GM23338 (cell line): ENCODE measurements around the gene UBXN10. TPM values are rescaled to one million over a fixed set of nuclear protein-coding genes. Genes with fewer than 3 reads are reported as not detected.

Source experiments
- ATAC-seq: fragments of 200-7000 bp; cut with Tn5 transposase; 3 replicates; pipeline ENCODE4 v1.9.1; 2020
- DNase-seq: peaks from one replicate; pipeline ENCODE4 v3.0.0-alpha.2; 2015; ENCODE audit warnings: low spot score
- H2AFZ ChIP-seq: fragments of 200-600 bp; sonication (generic); 2 replicates; pipeline ENCODE4 v1.8.0; 2016; ENCODE audit warnings: antibody characterized with exemption, mild to moderate bottlenecking, moderate library complexity
- H3F3A ChIP-seq: fragments of 200-600 bp; sonication (generic); replicated peaks from 2 replicates; pipeline ENCODE4 v1.8.0; 2017; ENCODE audit warnings: antibody characterized with exemption, mixed run types, low read depth
- H3K27ac ChIP-seq: fragments of 200-600 bp; sonication (generic); 2 replicates; pipeline ENCODE4 v1.6.1; 2016; ENCODE audit warnings: low read depth
- H3K27me3 ChIP-seq: fragments of 200-600 bp; sonication (generic); 2 replicates; pipeline ENCODE4 v1.8.0; 2016; ENCODE audit warnings: mild to moderate bottlenecking, mixed run types, moderate library complexity; ENCODE audit not compliant: insufficient read depth
- H3K36me3 ChIP-seq: fragments of 200-600 bp; sonication (generic); 2 replicates; pipeline ENCODE4 v1.8.0; 2016; ENCODE audit warnings: mild to moderate bottlenecking; ENCODE audit not compliant: insufficient read depth
- H3K4me1 ChIP-seq: fragments of 200-600 bp; sonication (generic); 2 replicates; pipeline ENCODE4 v1.8.0; 2016; ENCODE audit warnings: mild to moderate bottlenecking, moderate library complexity; ENCODE audit not compliant: insufficient read depth
- H3K4me2 ChIP-seq: fragments of 200-600 bp; sonication (generic); 2 replicates; pipeline ENCODE4 v1.7.1; 2017; ENCODE audit warnings: mixed run types
- H3K4me3 ChIP-seq: fragments of 200-600 bp; sonication (generic); 2 replicates; pipeline ENCODE4 v1.6.1; 2016; ENCODE audit warnings: mixed run types
- H3K79me2 ChIP-seq: fragments of 200-600 bp; sonication (generic); replicated peaks from 2 replicates; pipeline ENCODE4 v1.8.0; 2017; ENCODE audit warnings: mild to moderate bottlenecking; ENCODE audit not compliant: insufficient read depth
- H3K9me2 ChIP-seq: fragments of 200-600 bp; sonication (generic); 2 replicates; pipeline ENCODE4 v1.8.0; 2017; ENCODE audit not compliant: insufficient read depth
- H4K20me1 ChIP-seq: fragments of 200-600 bp; sonication (generic); replicated peaks from 2 replicates; pipeline ENCODE4 v1.8.0; 2017; ENCODE audit warnings: mild to moderate bottlenecking; ENCODE audit not compliant: insufficient read depth
- H3K27ac Mint-ChIP-seq: 2 replicates; pipeline ENCODE4 v1.8.0; 2020; ENCODE audit warnings: inconsistent platforms, mild to moderate bottlenecking, moderate library complexity, mixed read lengths
- H3K27me3 Mint-ChIP-seq: 3 replicates; pipeline ENCODE4 v1.8.0; 2022; ENCODE audit warnings: low read depth, mild to moderate bottlenecking, moderate library complexity, mixed read lengths, inconsistent platforms; ENCODE audit not compliant: insufficient read depth, poor library complexity
- H3K36me3 Mint-ChIP-seq: 3 replicates; pipeline ENCODE4 v1.8.0; 2021; ENCODE audit warnings: low read depth, mild to moderate bottlenecking, inconsistent platforms, moderate library complexity, mixed read lengths
- H3K4me1 Mint-ChIP-seq: 3 replicates; pipeline ENCODE4 v1.8.0; 2020; ENCODE audit warnings: mild to moderate bottlenecking, inconsistent platforms, mixed read lengths
- H3K4me3 Mint-ChIP-seq: 3 replicates; pipeline ENCODE4 v1.8.0; 2021; ENCODE audit warnings: moderate library complexity, mild to moderate bottlenecking, inconsistent platforms, mixed read lengths
- H3K9me3 Mint-ChIP-seq: 3 replicates; pipeline ENCODE4 v1.8.0; 2020; ENCODE audit warnings: moderate library complexity, mild to moderate bottlenecking, inconsistent platforms, mixed read lengths
- CREB1 ChIP-seq: fragments of 250-450 bp; sonication (Bioruptor Pico); IDR thresholded peaks from 2 replicates; pipeline ENCODE4 v1.5.0; 2020; ENCODE audit warnings: low read depth, mild to moderate bottlenecking, moderate library complexity
- CTCF ChIP-seq, 2 experiments: fragments of 200-600 bp in 1 of 2; sonication (generic) in 1 of 2; conservative IDR thresholded peaks; 2 replicates each; pipeline versions ENCODE4 v1.5.1 to v1.6.1; 2016 to 2017; ENCODE audit warnings: antibody characterized with exemption in 2 of 2, low read depth in 2 of 2, mild to moderate bottlenecking in 2 of 2, moderate library complexity in 1 of 2
- ETS1 ChIP-seq: IDR thresholded peaks from 2 replicates; pipeline ENCODE4 v1.6.1; 2016; ENCODE audit warnings: antibody characterized with exemption
- EZH2 ChIP-seq: fragments of 200-600 bp; sonication (generic); IDR thresholded peaks from one replicate; pipeline ENCODE4 v1.8.0; 2017; ENCODE audit warnings: antibody characterized with exemption, mild to moderate bottlenecking, low read depth; ENCODE audit not compliant: unreplicated experiment
- EZH2phosphoT487 ChIP-seq: fragments of 200-600 bp; sonication (generic); IDR thresholded peaks from one replicate; pipeline ENCODE4 v1.8.1; 2018; ENCODE audit warnings: antibody characterized with exemption; ENCODE audit not compliant: unreplicated experiment
- JUNB ChIP-seq: IDR thresholded peaks from one replicate; pipeline ENCODE4 v1.6.1; 2016; ENCODE audit warnings: antibody characterized with exemption; ENCODE audit not compliant: unreplicated experiment
- NANOG ChIP-seq: IDR thresholded peaks from 2 replicates; pipeline ENCODE4 v1.6.1; 2016; ENCODE audit warnings: antibody characterized with exemption, borderline replicate concordance
- POLR2AphosphoS5 ChIP-seq: IDR thresholded peaks from 2 replicates; pipeline ENCODE4 v1.6.1; 2016; ENCODE audit warnings: antibody characterized with exemption, low read depth
- REST ChIP-seq: IDR thresholded peaks from one replicate; pipeline ENCODE4 v1.6.1; 2018; ENCODE audit warnings: antibody characterized with exemption; ENCODE audit not compliant: unreplicated experiment
- STAT1 ChIP-seq: IDR thresholded peaks from one replicate; pipeline ENCODE4 v1.6.1; 2016; ENCODE audit warnings: antibody characterized with exemption; ENCODE audit not compliant: unreplicated experiment
- ZNF114 ChIP-seq: fragments of 250-450 bp; sonication (Bioruptor Pico); IDR thresholded peaks from 2 replicates; pipeline ENCODE4 v1.5.0; 2020; ENCODE audit warnings: mild to moderate bottlenecking, moderate library complexity
- ZNF331 ChIP-seq: fragments of 250-450 bp; sonication (Bioruptor Pico); IDR thresholded peaks from 2 replicates; pipeline ENCODE4 v1.5.0; 2020; ENCODE audit warnings: low read depth, mild to moderate bottlenecking, moderate library complexity
- ZNF462 ChIP-seq: fragments of 250-450 bp; sonication (Bioruptor Pico); IDR thresholded peaks from 2 replicates; pipeline ENCODE4 v1.5.0; 2020; ENCODE audit warnings: mild to moderate bottlenecking, moderate library complexity
- polyA plus RNA-seq: library from polyadenylated mRNA; unstranded; fragments of >200 nt; fragmentation: Nextera tagmentation; extraction: Ambion mirVana; gene quantifications from 2 replicates; pipeline ENCODE4 v1.2.1, GENCODE V29; 2016
- total RNA-seq: library from RNA; depleted of rRNA; stranded (reverse); fragments of >200 nt; shearing (Covaris generic); gene quantifications from 2 replicates; pipeline ENCODE4 v1.2.3, GENCODE V29; 2014

The UBXN10 gene
- total and polyA plus RNA-seq, 2 experiments from 2014 or later: 0.27 to 0.69 TPM

DNA sequence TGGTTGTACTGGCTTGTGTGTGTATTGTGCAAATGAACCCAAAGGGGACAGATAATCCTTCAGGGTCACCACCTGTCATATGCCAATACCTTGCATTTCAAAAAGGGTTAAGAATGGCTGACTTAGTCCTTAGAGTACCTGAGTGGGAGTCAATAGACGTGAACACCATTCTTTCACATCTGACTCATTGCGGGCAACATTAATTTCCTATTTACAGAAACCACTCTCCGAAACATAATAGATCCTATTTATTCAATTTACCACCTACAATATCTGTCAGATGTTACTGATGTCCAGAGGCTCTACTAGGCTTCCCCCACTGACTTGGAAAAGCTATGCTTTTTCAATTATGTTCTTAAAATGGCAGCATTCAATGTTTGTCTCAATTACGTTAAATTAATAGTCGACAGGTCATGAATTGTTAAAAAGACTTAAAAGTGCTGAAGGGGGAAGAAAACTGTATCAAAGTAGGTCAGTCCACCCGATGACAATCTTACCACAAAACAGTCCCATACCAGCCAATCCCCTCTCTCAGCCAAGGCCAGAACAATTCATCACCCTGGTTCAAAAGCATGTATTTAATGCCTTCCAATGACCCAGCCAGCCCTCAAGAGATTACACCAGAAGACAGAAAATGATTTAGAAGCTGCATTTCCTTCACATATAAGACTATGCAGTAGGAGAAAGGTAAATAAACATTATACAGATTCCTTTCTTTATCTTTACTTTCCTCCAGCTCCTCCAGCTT lies 49.1 kb downstream of the UBXN10 start:
- no peak overlapping the region for H3K4me2 ChIP-seq
- no peaks in the 10 kb centered on the region for H4K20me1 ChIP-seq
- no peaks in the 10 kb centered on the region for H3K27me3 ChIP-seq
- no peak for DNase-seq
- TF ChIP-seq ETS1: no peak
- no peak for TF ChIP-seq ZNF114
- TF ChIP-seq NANOG: no peak
- no peak for TF ChIP-seq STAT1
- TF ChIP-seq POLR2AphosphoS5: no peak
- no peak for TF ChIP-seq JUNB
- no peak for TF ChIP-seq CTCF (conservative IDR thresholded peaks at IDR 0.05; ENCODE audit: low read depth in 2 of 2)
- TF ChIP-seq CREB1 (CRISPR knock-in tag): no peak
- TF ChIP-seq REST: no peak
- TF ChIP-seq EZH2phosphoT487: no peak
- TF ChIP-seq EZH2: no peak
- TF ChIP-seq ZNF331: no peak
- TF ChIP-seq ZNF462 (CRISPR knock-in tag): no peak
- no peaks in the 10 kb centered on the region for H3K9me3 Mint-ChIP-seq
- no peaks in the 10 kb centered on the region for H3F3A ChIP-seq
- H3K9me2 ChIP-seq: no peaks in the 10 kb centered on the region
- no peak overlapping the region for H3K4me3 Mint-ChIP-seq
- H3K4me1 ChIP-seq: no peaks in the 10 kb centered on the region
- H3K36me3 ChIP-seq: no peaks in the 10 kb centered on the region
- H3K27me3 Mint-ChIP-seq: peaks cover 4% of the 10 kb centered on the region
- no peaks in the 10 kb centered on the region for H3K79me2 ChIP-seq
- no peak overlapping the region for H3K27ac ChIP-seq
- H2AFZ ChIP-seq: no peak overlapping the region
- H3K4me3 ChIP-seq: no peak overlapping the region
- H3K27ac Mint-ChIP-seq: no peak overlapping the region
- no peaks in the 10 kb centered on the region for H3K36me3 Mint-ChIP-seq
- no peak for ATAC-seq
- H3K4me1 Mint-ChIP-seq: peaks cover 18% of the 10 kb centered on the region
